Testis (tissue), 3 donors: ENCODE data around the gene NDE1. TPM values are rescaled to one million over a fixed set of nuclear protein-coding genes. Genes with fewer than 3 reads are reported as not detected.
"Not testable (repeated sequence)": the region's sequence is repeated elsewhere in the genome, so short reads cannot be mapped to it uniquely, and the experiment has no call there.

ENCODE experiments used
- DNase-seq: peaks from one replicate; pipeline ENCODE4 v3.0.0-alpha.2; 2019
- H3K27ac ChIP-seq, 2 donors: fragments of 200-600 bp; sonication (generic); one replicate each; pipeline ENCODE4 v1.5.1; 2019
- H3K27me3 ChIP-seq: fragments of 200-600 bp; sonication (generic); one replicate; pipeline ENCODE4 v1.5.1; 2019
- H3K36me3 ChIP-seq: fragments of 200-600 bp; sonication (generic); one replicate; pipeline ENCODE4 v1.5.1; 2017; ENCODE audit warnings: low read depth; ENCODE audit errors: missing control alignments
- H3K4me1 ChIP-seq: fragments of 200-600 bp; sonication (generic); one replicate; pipeline ENCODE4 v1.5.1; 2019
- H3K4me3 ChIP-seq, 2 donors: fragments of 200-600 bp; sonication (generic); one replicate each; pipeline ENCODE4 v1.5.1; 2017 to 2019
- H3K9me3 ChIP-seq: fragments of 200-600 bp; sonication (generic); one replicate; pipeline ENCODE4 v1.5.1; 2017
- POLR2A ChIP-seq: fragments of 450-650 bp; IDR thresholded peaks from one replicate; pipeline ENCODE4 v1.6.1; 2017; ENCODE audit warnings: antibody characterized with exemption, mild to moderate bottlenecking, moderate library complexity
- WGBS, 2 donors: methylation state at CpG; one replicate each; pipeline ENCODE4 v1.1.5; 2018; 5-methylcytosine and 5-hydroxymethylcytosine counted together
- intact Hi-C: fragments of 100-400 bp; cut with DNase I; formaldehyde crosslinking; loops from one replicate; pipeline ENCODE4 v1.15.1; 2023; ENCODE audit warnings: low total_unique reads
- polyA plus RNA-seq: library from polyadenylated mRNA; stranded (reverse); fragments of 350-450 nt; fragmentation: Illumina TruSeq; extraction: RNeasy Lipid Tissue Mini Kit (QIAGEN cat#74804); gene quantifications from one replicate; pipeline ENCODE4 v1.2.3, GENCODE V29; 2014; ENCODE audit warnings: low read depth, low replicate concordance; ENCODE audit not compliant: insufficient read depth
- total RNA-seq, 2 donors: library from RNA; depleted of rRNA; stranded (reverse); fragments of >200 nt; gene quantifications; one replicate each; pipeline ENCODE4 v1.2.3, GENCODE V29; 2016
- TF ChIP-seq, protein P1 (sequence below), 3 experiments: fragments of 450-650 bp in 2 of 3; fragments of 200-600 bp in 1 of 3; sonication (generic) in 1 of 3; IDR thresholded peaks; one replicate each; pipeline ENCODE4 v1.5.1; 2016 to 2019; ENCODE audit warnings: antibody characterized with exemption in 3 of 3, mild to moderate bottlenecking in 2 of 3, moderate library complexity in 1 of 3

NDE1 gene
- total and polyA plus RNA-seq, 3 donors from 2014 or later: 45.2 to 84.3 (median 51.6) TPM

DNA sequence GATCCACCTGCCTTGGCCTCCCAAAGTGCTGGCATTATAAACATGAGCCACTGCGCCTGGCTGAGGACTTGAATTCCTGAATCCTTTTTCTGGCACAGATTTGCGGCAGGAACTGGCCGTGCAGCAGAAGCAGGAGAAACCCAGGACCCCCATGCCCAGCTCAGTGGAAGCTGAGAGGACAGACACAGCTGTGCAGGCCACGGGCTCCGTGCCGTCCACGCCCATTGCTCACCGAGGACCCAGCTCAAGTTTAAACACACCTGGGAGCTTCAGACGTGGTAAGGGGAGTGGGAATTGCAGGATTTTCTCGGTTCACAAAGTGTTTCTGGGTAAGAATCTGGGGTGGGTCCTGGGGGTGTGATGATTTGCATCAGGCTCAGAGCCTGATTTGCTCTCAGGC, 41.0 kb downstream of the NDE1 start:
- TF ChIP-seq, protein P1, sequence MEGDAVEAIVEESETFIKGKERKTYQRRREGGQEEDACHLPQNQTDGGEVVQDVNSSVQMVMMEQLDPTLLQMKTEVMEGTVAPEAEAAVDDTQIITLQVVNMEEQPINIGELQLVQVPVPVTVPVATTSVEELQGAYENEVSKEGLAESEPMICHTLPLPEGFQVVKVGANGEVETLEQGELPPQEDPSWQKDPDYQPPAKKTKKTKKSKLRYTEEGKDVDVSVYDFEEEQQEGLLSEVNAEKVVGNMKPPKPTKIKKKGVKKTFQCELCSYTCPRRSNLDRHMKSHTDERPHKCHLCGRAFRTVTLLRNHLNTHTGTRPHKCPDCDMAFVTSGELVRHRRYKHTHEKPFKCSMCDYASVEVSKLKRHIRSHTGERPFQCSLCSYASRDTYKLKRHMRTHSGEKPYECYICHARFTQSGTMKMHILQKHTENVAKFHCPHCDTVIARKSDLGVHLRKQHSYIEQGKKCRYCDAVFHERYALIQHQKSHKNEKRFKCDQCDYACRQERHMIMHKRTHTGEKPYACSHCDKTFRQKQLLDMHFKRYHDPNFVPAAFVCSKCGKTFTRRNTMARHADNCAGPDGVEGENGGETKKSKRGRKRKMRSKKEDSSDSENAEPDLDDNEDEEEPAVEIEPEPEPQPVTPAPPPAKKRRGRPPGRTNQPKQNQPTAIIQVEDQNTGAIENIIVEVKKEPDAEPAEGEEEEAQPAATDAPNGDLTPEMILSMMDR (IDR thresholded peaks at IDR 0.05): no peak
- TF ChIP-seq POLR2A: no peak
- H3K4me1 ChIP-seq: no peaks in the 10 kb centered on the region
- no peaks in the 10 kb centered on the region for H3K9me3 ChIP-seq
- H3K36me3 ChIP-seq: no peaks in the 10 kb centered on the region
- intact Hi-C loops: no loop called here
- no peak overlapping the region for H3K4me3 ChIP-seq
- no peak overlapping the region for H3K27ac ChIP-seq
- 94 to 96% methylated on average over 10 of the region's 10 CpGs for WGBS, 2 donors
- DNase-seq: no peak
- no peaks in the 10 kb centered on the region for H3K27me3 ChIP-seq

DNA sequence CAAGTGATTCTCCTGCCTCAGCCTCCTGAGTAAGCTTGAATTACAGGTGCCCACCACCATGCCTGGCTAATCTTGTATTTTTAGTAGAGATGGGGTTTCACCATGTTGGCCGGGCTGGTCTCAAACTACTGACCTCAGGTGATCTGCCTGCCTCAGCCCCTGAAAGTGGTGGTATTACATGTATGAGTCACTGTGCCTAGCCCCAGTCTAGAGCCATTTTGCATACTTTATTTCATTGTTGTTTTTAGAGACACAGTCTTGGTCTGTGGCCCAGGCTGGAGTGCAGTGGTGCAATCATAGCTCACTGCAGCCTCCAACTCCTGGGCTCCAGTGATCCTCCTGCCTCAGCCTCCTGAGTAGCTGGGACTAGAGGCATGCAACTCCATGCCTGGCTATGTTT, 42.5 kb downstream of the NDE1 start:
- H3K27ac ChIP-seq, H3K36me3 ChIP-seq, H3K27me3 ChIP-seq, H3K4me3 ChIP-seq, intact Hi-C loops, H3K4me1 ChIP-seq, DNase-seq, H3K9me3 ChIP-seq: not testable (repeated sequence)
- 86 to 92% methylated on average over 1 of the region's 1 CpG for WGBS, 2 donors

DNA sequence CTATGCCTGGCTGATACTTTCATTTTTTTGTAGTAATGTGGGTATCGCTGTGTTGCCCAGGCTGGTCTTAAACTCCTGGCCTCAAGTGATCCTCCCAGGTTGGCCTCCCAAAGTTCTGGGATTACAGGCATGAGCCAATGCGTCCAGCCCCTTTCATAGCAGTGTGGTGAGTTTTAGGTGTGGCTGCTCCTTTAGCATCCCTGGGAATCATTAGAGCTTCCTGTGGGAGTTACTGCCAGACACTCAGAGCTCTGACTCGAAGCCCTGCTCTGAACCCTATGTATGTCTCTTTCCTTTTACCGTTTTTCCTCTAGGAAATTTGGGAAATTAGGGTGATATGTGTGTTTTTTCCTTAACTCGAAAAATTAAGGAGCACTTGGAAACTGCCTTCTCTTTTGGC, 44.5 kb downstream of the NDE1 start:
- WGBS, 2 donors: 88 to 93% methylated on average over 5 of the region's 5 CpGs

DNA sequence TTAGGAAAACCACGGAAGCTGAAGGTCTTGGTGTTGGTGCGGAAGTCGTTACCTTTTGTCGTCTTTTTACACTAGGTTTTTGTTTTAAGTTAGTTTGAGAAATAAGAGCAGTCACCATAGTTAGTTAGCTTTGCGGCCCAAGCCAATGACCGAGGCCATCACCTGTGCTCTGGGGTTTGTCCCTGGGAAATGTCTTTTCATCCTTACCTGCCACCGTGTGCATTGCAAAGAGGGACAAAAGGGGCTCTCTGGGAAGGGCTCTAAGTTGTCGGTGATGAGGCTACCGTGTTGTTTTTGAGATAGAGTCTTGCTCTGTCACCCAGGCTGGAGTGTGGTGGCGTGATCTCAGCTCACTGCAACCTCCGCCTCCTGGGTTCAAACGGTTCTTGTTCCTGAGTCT, 49.8 kb downstream of the NDE1 start:
- TF ChIP-seq POLR2A: no peak
- TF ChIP-seq, protein P1 (IDR thresholded peaks at IDR 0.05): no peak
- H3K9me3 ChIP-seq: no peaks in the 10 kb centered on the region
- no peaks in the 10 kb centered on the region for H3K36me3 ChIP-seq
- H3K4me1 ChIP-seq: peaks cover under 1% of the 10 kb centered on the region
- H3K4me3 ChIP-seq: no peak overlapping the region
- H3K27me3 ChIP-seq: no peaks in the 10 kb centered on the region
- H3K27ac ChIP-seq: no peak overlapping the region
- WGBS, 2 donors: 96 to 98% methylated on average over 10 to 12 of the region's 12 CpGs
- intact Hi-C loops: no loop called here
- no peak for DNase-seq

More for the DNA sequence above, 44.5 kb downstream of the NDE1 start:
- no peaks in the 10 kb centered on the region for H3K4me1 ChIP-seq
- intact Hi-C loops: no loop called here
- no peak overlapping the region for H3K27ac ChIP-seq
- TF ChIP-seq, protein P1 (IDR thresholded peaks at IDR 0.05): no peak
- TF ChIP-seq POLR2A: no peak
- H3K4me3 ChIP-seq: no peak overlapping the region
- no peaks in the 10 kb centered on the region for H3K9me3 ChIP-seq
- DNase-seq: no peak
- H3K27me3 ChIP-seq: no peaks in the 10 kb centered on the region
- no peaks in the 10 kb centered on the region for H3K36me3 ChIP-seq

DNA sequence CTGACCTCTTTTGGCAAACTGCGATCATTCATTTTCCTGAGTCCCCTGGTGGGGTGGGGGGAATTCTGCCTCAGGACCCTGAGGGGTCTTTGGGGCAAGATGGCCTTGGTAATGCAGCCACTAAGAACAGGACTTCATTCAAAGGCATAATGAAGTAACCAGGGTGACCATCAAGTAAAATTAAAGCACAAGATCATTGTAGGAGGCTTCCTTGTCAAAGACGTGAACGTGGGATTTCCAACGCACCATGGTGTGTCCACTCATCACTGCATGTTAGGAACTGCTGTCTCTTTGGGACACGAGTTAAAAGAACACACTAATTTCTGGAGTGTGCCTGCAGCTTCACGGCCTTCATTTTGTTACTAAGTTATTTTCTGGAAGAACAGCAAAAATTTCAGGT, 51.3 kb downstream of the NDE1 start:
- no peak for TF ChIP-seq POLR2A
- TF ChIP-seq, protein P1 (IDR thresholded peaks at IDR 0.05): no peak

More for the DNA sequence above, 51.3 kb downstream of the NDE1 start:
- Histone ChIP-seq H3K4me1 (peaks cover 3% of the 10 kb centered on the region), H3K9me3 (no peaks in the 10 kb centered on the region), H3K4me3 (no peak overlapping the region), H3K27ac (no peak overlapping the region), H3K36me3 (no peaks in the 10 kb centered on the region), H3K27me3 (no peaks in the 10 kb centered on the region)
- intact Hi-C loops: no loop called here
- WGBS, 2 donors: 53 to 67% methylated on average over 6 of the region's 6 CpGs
- DNase-seq: no peak
